Measurements from ENCODE around the gene BRMS1L. TPM values are rescaled to one million over a fixed set of nuclear protein-coding genes. Genes with fewer than 3 reads are reported as not detected.

Gene BRMS1L
- total and polyA plus RNA-seq, 2 of the 4 experiments (the other 2 are of a cell fraction): 1.8 to 6.2 TPM

DNA sequence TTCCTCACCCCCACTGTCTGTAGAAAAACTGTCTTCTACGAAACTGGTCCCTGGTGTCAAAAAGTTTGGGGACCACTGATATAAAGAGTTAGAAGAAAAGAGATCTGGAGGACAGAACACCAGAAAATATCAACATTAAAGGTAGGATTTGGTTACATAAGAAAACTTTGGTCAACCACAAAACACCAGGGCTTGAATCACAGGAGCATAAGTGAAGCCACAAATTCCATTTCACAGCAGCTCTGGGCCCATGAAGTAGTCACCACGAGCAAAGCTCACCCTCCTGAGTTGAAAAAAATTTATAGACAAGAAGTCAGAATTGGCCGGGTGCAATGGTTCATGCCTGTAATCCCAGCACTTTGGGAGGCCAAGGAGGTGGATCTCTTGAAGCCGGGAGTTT lies 36.5 kb upstream of the BRMS1L start:
- H3K36me3 ChIP-seq (ENCODE audit: control insufficient read depth, insufficient read depth, low read length): no peaks in the 10 kb centered on the region
- TF ChIP-seq USF2 (IDR thresholded peaks at IDR 0.05; ENCODE audit: low read depth, low read length) (no peak), ELK1 (IDR thresholded peaks at IDR 0.05; ENCODE audit: borderline replicate concordance, low read depth, low read length) (no peak), RAD21 (IDR thresholded peaks at IDR 0.05; ENCODE audit: low read length) (no peak), MAZ (IDR thresholded peaks at IDR 0.05; ENCODE audit: borderline replicate concordance, low read depth, low read length) (no peak), FOS (IDR thresholded peaks at IDR 0.05; ENCODE audit: low read depth, low read length) (no peak), POLR2A (IDR thresholded peaks at IDR 0.05; ENCODE audit: low read depth, low read length) (no peak), CEBPB (IDR thresholded peaks at IDR 0.05; ENCODE audit: low read depth, low read length) (no peak), RCOR1 (IDR thresholded peaks at IDR 0.05; ENCODE audit: insufficient replicate concordance, low read length) (no peak), MAFK (IDR thresholded peaks at IDR 0.05; ENCODE audit: low read depth, low read length) (no peak), CHD1 (IDR thresholded peaks at IDR 0.05; ENCODE audit: low read depth, low read length) (no peak), BHLHE40 (IDR thresholded peaks at IDR 0.05; ENCODE audit: low read depth, low read length) (no peak)
- no peak overlapping the region for H2AK5ac ChIP-seq (ENCODE audit: low read depth, low read length)
- H3K14ac ChIP-seq (replicated peaks; ENCODE audit: low read depth, low read length): no peak overlapping the region
- no peak overlapping the region for H4K91ac ChIP-seq (ENCODE audit: insufficient read depth, low read depth, low read length)
- H3K4me3 ChIP-seq (ENCODE audit: insufficient read depth, low read depth, low read length): no peak overlapping the region
- H4K8ac ChIP-seq (ENCODE audit: low read depth in 2 of 2, low read length in 2 of 2): no peak overlapping the region
- H3K4me2 ChIP-seq (ENCODE audit: low read depth, low read length): no peak overlapping the region
- no peak overlapping the region for H2BK5ac ChIP-seq (ENCODE audit: low read depth, low read length, poor library complexity, severe bottlenecking)
- no peak overlapping the region for H2BK120ac ChIP-seq (ENCODE audit: low read depth, low read length)
- no peaks in the 10 kb centered on the region for H3K9me1 ChIP-seq (ENCODE audit: insufficient read depth, low read length)
- H2AK9ac ChIP-seq (replicated peaks; ENCODE audit: low read depth, low read length, poor library complexity): no peak overlapping the region
- H3K27ac ChIP-seq (ENCODE audit: insufficient read depth, low read length): no peak overlapping the region
- intact Hi-C loops (cut with micrococcal nuclease) (no loop called here), dilution Hi-C loops (cut with HindIII; ENCODE audit: low sequenced_read_pairs, unreplicated experiment) (no loop called here), in situ Hi-C loops (cut with MboI; ENCODE audit: low sequenced_read_pairs) (loop anchor here (10.0 kb wide), 1 partner anchor 345 kb away; no protein-coding TSS in a partner anchor)
- H3K56ac ChIP-seq (ENCODE audit: extremely low read depth, insufficient read depth, low read length): no peak overlapping the region
- no peak overlapping the region for H2BK15ac ChIP-seq (ENCODE audit: low read depth, low read length)
- peaks cover 9% of the 10 kb centered on the region for H4K20me1 ChIP-seq (ENCODE audit: insufficient read depth, low read length)
- ATAC-seq (ENCODE audit: low read depth) (no peak), DNase-seq (peak; percentile 68)
- H3K27me3 ChIP-seq (ENCODE audit: control insufficient read depth, insufficient read depth, low read length): no peaks in the 10 kb centered on the region
- no peak overlapping the region for H4K5ac ChIP-seq (ENCODE audit: low read depth, low read length)
- no peaks in the 10 kb centered on the region for H3K9me3 ChIP-seq (ENCODE audit: control insufficient read depth, insufficient read depth, low read length)
- H3K79me1 ChIP-seq (ENCODE audit: low read depth in 1 of 2, low read length in 2 of 2): peaks cover 7 to 18% of the 10 kb centered on the region in 2 experiments; a peak in 3 of 4 replicates
- POLR2A ChIA-PET (ENCODE audit: unreplicated experiment): no interaction called here
- no peaks in the 10 kb centered on the region for H3K4me1 ChIP-seq (ENCODE audit: control insufficient read depth, insufficient read depth, low read length)
- no peak overlapping the region for H3K23ac ChIP-seq (ENCODE audit: low read depth, low read length)
- BruUV-seq (replicated peaks): no TSS peak
- no peak overlapping the region for H3K4ac ChIP-seq (ENCODE audit: low read depth, low read length)
- H3K18ac ChIP-seq (ENCODE audit: low read depth, low read length): no peak overlapping the region
- H3K9ac ChIP-seq (ENCODE audit: low read depth, low read length): no peak overlapping the region
- no peak overlapping the region for H2BK20ac ChIP-seq (ENCODE audit: low read depth, low read length)
- CTCF ChIA-PET: no interaction called here
- WGBS, 2 experiments (ENCODE audit: extremely low coverage in 2 of 2, insufficient read length in 1 of 2): 100% methylated on average over 1 of the region's 4 CpGs; no CpG with 5 or more reads in 1 of the 2 experiments
- no peak overlapping the region for H2AFZ ChIP-seq (replicated peaks; ENCODE audit: low read length, poor library complexity)

All from IMR-90 (cell line).